Effector memory CD8-positive, alpha-beta T cell (primary cell): ENCODE results near the gene ZNF423.
"Not testable (repeated sequence)": the region's sequence is repeated elsewhere in the genome, so short reads cannot be mapped to it uniquely, and the experiment has no call there.

ENCODE experiments used
- ATAC-seq: fragments of 150-1000 bp; cut with Tn5 transposase; replicated peaks from 2 replicates; pipeline ENCODE4 v1.10.0; 2021; ENCODE audit warnings: mild to moderate bottlenecking, moderate library complexity
- DNase-seq, 3 experiments: peaks; one replicate each; pipeline ENCODE4 v3.0.0; 2021
- H3K27ac Mint-ChIP-seq, 2 donors: one replicate each; pipeline ENCODE4 v1.8.0; 2022; ENCODE audit warnings: mild to moderate bottlenecking in 2 of 2, mixed read lengths in 2 of 2, moderate library complexity in 2 of 2
- H3K27me3 Mint-ChIP-seq, 2 donors: one replicate each; pipeline ENCODE4 v1.8.0; 2022; ENCODE audit warnings: mixed read lengths in 2 of 2
- H3K36me3 Mint-ChIP-seq: one replicate; pipeline ENCODE4 v1.8.0; 2022; ENCODE audit warnings: mild to moderate bottlenecking, moderate library complexity, mixed read lengths; ENCODE audit not compliant: insufficient read depth
- H3K4me1 Mint-ChIP-seq, 2 donors: one replicate each; pipeline ENCODE4 v1.8.0; 2022; ENCODE audit warnings: low read depth in 2 of 2, mixed read lengths in 2 of 2
- H3K4me3 Mint-ChIP-seq, 2 donors: one replicate each; pipeline ENCODE4 v1.8.0; 2022; ENCODE audit warnings: mild to moderate bottlenecking in 2 of 2, mixed read lengths in 2 of 2, moderate library complexity in 2 of 2
- H3K9me3 Mint-ChIP-seq, 2 donors: one replicate each; pipeline ENCODE4 v1.8.0; 2022; ENCODE audit warnings: mixed read lengths in 2 of 2

The ZNF423 gene

GRCh38 chr16:49681217-49681883, 174.6 kb downstream of the ZNF423 start:
- no peak overlapping the region for H3K4me3 Mint-ChIP-seq
- DNase-seq (no peak), ATAC-seq (no peak)
- no peaks in the 10 kb centered on the region for H3K4me1 Mint-ChIP-seq
- H3K36me3 Mint-ChIP-seq, result no peaks in the 10 kb centered on the region
- peaks cover 9 to 32% of the 10 kb centered on the region in 2 donors for H3K27me3 Mint-ChIP-seq
- no peaks in the 10 kb centered on the region for H3K9me3 Mint-ChIP-seq
- no peak overlapping the region for H3K27ac Mint-ChIP-seq

DNA sequence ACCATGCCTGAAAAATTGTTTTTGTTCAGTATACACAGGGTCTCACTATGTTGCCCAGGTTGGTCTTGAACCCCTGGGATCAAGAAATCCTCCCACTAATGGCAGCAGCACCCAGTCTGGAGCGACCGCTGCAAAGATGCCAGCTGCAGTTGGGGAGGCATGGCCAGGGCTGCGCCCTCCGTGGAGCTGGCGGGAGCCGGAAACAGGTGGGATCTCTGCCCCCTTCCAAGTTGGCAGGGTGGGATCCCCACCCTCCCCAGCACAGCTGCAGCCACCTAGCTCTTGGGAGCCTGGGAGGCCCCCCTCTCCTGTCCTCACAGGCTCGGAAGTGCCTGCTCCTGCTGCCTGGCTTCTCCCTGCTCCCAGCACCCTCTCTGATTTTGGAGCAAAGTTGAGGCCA, 176.8 kb downstream of the ZNF423 start:
- no peak overlapping the region for H3K27ac Mint-ChIP-seq
- DNase-seq (no peak), ATAC-seq (no peak)
- H3K4me3 Mint-ChIP-seq, result no peak overlapping the region
- no peaks in the 10 kb centered on the region for H3K4me1 Mint-ChIP-seq
- H3K9me3 Mint-ChIP-seq, result no peaks in the 10 kb centered on the region
- H3K36me3 Mint-ChIP-seq, result no peaks in the 10 kb centered on the region
- H3K27me3 Mint-ChIP-seq, result peaks cover 0 to 22% of the 10 kb centered on the region in 2 donors

GRCh38 chr16:49677661-49678060, 178.3 kb downstream of the ZNF423 start:
- H3K36me3 Mint-ChIP-seq, H3K4me3 Mint-ChIP-seq, ATAC-seq, H3K27ac Mint-ChIP-seq, H3K9me3 Mint-ChIP-seq, DNase-seq, H3K4me1 Mint-ChIP-seq: not testable (repeated sequence)
- H3K27me3 Mint-ChIP-seq, result peaks cover 0 to 25% of the 10 kb centered on the region in 2 donors

DNA sequence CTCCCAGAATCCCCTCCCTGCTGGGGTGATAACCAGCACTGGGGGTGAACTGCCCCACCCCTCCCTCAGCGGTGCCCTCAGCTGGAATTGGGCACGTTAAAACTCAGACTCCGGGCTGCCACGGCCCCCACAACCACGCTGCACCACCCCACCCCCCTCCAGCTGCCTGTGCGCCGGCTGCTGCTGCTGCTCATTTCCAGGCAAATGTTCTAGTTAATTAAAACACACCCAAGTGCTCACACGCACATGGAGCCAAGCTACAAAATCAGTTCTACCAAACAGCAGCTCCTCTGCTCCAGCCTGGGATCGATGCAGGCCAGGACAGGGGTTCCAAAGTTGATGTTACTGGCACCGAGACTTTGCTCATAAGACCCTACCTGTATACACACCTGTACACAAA, 180.5 kb downstream of the ZNF423 start:
- H3K27me3 Mint-ChIP-seq, result peaks cover 0 to 21% of the 10 kb centered on the region in 2 donors
- H3K36me3 Mint-ChIP-seq, result no peaks in the 10 kb centered on the region
- H3K27ac Mint-ChIP-seq, result no peak overlapping the region
- no peak overlapping the region for H3K4me3 Mint-ChIP-seq
- no peak for DNase-seq
- ATAC-seq, result no peak
- no peaks in the 10 kb centered on the region for H3K4me1 Mint-ChIP-seq
- H3K9me3 Mint-ChIP-seq, result no peaks in the 10 kb centered on the region

DNA sequence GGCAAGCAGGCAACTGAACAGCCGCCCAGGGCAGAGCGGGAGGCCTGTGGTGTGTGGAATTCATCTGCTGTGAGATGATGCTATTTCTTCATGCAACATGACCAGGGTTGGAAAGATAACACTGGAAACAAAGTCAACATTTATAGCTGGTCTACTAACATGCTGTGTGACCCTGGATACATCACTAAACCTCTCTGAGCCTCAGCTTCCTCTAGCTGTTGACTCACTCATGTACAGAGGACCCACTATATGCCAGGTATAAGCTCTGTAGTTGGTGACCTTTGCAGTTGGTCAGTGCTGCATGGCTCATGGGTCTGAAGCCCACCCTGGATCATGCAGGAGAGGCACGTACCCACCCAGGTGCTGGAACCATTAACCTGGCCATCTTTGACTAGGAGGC, 180.9 kb downstream of the ZNF423 start:
- Mint-ChIP-seq H3K4me3 (no peak overlapping the region), H3K27ac (no peak overlapping the region), H3K9me3 (no peaks in the 10 kb centered on the region), H3K36me3 (no peaks in the 10 kb centered on the region), H3K27me3 (peaks cover 0 to 23% of the 10 kb centered on the region in 2 donors), H3K4me1 (no peaks in the 10 kb centered on the region)
- DNase-seq, result no peak
- ATAC-seq, result no peak

DNA sequence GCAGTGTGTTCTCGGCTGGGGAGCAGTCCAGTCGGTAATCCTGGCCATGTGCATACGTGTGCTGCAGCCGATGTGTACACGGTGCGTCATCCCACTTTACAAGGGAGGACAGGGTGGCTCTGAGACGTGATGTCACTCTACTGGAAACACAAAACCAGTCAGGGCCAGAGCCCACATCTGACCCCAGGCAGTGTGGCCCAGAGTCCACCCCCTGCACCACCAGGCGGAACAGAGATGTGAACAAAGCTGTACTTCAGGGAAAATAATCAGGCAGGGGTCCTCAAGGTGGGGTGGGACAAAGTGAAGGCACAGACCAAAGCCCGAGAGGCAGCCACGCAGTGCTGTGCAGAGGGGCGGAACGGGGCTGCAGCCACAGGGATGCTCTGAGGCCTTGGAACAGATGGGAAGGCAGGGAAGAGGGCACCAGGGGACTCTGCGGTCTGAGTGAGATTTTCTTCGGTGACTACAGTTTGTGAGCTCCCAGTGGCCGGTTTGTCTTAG, 181.5 kb downstream of the ZNF423 start:
- Mint-ChIP-seq H3K4me3 (no peak overlapping the region), H3K27me3 (peaks cover 0 to 29% of the 10 kb centered on the region in 2 donors), H3K4me1 (no peaks in the 10 kb centered on the region), H3K36me3 (no peaks in the 10 kb centered on the region), H3K27ac (no peak overlapping the region), H3K9me3 (no peaks in the 10 kb centered on the region)
- DNase-seq, result no peak
- no peak for ATAC-seq

DNA sequence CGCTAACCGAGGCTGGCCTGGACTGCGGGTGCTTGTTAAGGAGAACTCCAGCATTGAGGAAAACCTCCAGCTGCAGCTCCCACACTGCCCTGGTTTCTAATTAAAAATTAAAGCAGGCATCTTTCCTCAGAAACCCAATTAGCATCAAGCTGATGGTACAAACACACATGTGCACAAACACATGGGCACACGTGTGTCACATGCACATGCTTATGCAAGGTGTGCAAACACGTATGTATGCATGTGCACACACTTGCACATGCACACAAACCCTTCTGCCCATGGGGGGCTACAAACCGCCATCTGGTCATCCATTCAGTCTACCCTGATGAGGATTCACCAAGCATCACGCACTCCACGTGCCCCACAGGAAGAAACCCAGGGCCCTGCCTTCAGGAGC, 182.5 kb downstream of the ZNF423 start:
- ATAC-seq (no peak), DNase-seq (no peak)
- no peaks in the 10 kb centered on the region for H3K4me1 Mint-ChIP-seq
- H3K27ac Mint-ChIP-seq, result no peak overlapping the region
- no peaks in the 10 kb centered on the region for H3K36me3 Mint-ChIP-seq
- H3K4me3 Mint-ChIP-seq, result no peak overlapping the region
- H3K9me3 Mint-ChIP-seq, result no peaks in the 10 kb centered on the region
- peaks cover 0 to 30% of the 10 kb centered on the region in 2 donors for H3K27me3 Mint-ChIP-seq

DNA sequence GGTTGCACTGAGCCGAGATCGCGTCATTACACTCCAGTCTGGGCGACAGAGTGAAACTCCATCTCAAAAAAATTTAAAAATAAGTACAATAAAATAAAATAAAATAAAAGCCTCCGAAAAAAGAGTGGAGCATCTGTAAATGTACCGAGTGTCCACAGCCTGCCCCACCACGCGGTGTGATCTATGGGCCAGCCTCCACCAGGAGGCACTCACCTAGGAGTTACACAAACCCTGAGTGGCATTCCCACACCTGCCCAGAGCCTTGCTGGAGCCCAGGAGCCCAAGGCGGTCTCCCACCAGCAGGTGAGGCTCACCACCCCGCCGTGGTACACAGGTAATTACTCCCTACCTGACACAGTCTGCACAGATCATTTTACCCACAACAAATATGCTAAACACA, 183.2 kb downstream of the ZNF423 start:
- H3K27me3 Mint-ChIP-seq, result peaks cover 0 to 30% of the 10 kb centered on the region in 2 donors
- H3K4me1 Mint-ChIP-seq, result no peaks in the 10 kb centered on the region

GRCh38 chr16:49671333-49671732, 184.6 kb downstream of the ZNF423 start:
- Mint-ChIP-seq H3K4me3 (no peak overlapping the region), H3K4me1 (no peaks in the 10 kb centered on the region), H3K27me3 (peaks cover 0 to 30% of the 10 kb centered on the region in 2 donors), H3K9me3 (no peaks in the 10 kb centered on the region), H3K36me3 (no peaks in the 10 kb centered on the region), H3K27ac (no peak overlapping the region)
- no peak for ATAC-seq
- no peak for DNase-seq

More for the DNA sequence above, 183.2 kb downstream of the ZNF423 start:
- ATAC-seq (no peak), DNase-seq (no peak)
- H3K36me3 Mint-ChIP-seq, result no peaks in the 10 kb centered on the region
- no peak overlapping the region for H3K4me3 Mint-ChIP-seq
- no peak overlapping the region for H3K27ac Mint-ChIP-seq
- no peaks in the 10 kb centered on the region for H3K9me3 Mint-ChIP-seq

DNA sequence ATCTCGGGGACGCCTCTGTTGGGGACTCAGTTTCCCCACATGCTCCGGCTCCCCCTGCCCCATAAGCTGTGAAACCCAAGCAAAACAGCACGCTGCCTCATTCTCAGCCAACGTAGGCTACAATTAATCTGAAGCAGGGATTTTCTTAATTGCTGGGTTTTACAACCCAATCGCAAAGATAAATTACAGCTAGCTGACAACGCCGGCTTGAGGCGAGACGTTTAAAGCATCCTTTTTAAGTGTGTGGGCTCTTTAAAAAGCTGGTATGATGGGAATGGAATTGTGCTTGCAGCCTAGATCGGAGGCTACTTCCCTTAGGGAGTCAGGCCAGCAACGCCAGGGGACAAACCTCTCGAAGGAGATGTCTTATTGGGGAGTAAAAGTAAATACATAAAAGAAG, 185.3 kb downstream of the ZNF423 start:
- DNase-seq, result no peak
- Mint-ChIP-seq H3K4me1 (no peaks in the 10 kb centered on the region), H3K27me3 (peaks cover 0 to 30% of the 10 kb centered on the region in 2 donors), H3K36me3 (no peaks in the 10 kb centered on the region), H3K27ac (no peak overlapping the region), H3K9me3 (no peaks in the 10 kb centered on the region), H3K4me3 (no peak overlapping the region)
- no peak for ATAC-seq

GRCh38 chr16:49665482-49666230, 190.3 kb downstream of the ZNF423 start:
- Mint-ChIP-seq H3K4me3 (no peak overlapping the region), H3K27ac (no peak overlapping the region), H3K9me3 (no peaks in the 10 kb centered on the region), H3K36me3 (no peaks in the 10 kb centered on the region), H3K4me1 (no peaks in the 10 kb centered on the region), H3K27me3 (peaks cover 0 to 10% of the 10 kb centered on the region in 2 donors)
- DNase-seq (no peak), ATAC-seq (no peak)

DNA sequence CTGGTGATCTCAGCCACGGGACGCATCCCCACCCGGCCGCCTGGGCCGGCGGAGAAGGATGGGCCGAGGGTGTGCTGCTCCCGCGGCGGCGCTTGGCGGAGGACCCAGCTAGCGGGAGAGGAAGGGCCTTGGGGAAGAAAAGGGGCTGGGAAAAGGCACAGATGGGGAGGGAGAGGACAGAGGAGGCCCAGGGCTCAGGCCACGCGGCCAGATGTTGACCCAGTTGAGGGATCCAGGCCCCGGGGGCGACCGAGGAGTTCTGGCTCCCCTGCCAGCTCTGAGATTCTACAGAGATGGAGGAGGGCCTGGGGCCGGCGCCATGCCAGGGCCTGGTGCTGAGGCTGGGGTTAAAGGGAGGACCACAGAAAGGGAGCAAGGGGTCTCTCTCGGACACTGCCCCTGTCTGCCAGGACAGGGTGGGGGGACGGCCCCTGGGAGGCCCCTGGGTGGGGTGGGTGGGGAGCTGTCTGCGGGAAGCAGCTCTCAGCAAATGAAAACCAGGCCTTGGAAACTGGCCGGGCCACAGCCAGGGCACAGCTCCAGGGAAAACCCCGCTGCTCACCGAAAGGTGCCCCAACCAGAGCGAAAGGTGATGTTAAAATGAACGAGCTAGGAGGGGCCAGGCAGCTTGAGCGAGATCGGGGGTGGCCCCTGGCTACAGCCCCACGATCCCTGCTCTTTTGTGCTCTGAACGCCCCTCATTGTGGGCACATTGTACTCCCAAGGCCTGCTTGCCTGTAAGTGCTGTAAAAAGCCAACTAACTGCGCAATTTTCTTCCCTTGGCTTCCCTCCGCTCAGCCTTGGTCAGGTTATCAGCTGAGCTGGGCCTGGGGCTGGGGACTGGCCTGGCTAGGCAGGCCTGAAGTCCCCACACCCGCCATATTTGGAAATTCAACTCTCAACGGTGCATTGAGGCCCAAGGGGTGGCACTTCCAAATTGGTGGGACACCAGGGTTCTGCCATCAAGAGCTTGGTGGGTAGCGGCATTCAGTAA, 191.4 kb downstream of the ZNF423 start:
- H3K4me1 Mint-ChIP-seq, result no peaks in the 10 kb centered on the region
- H3K36me3 Mint-ChIP-seq, result no peaks in the 10 kb centered on the region
- no peak overlapping the region for H3K4me3 Mint-ChIP-seq
- no peaks in the 10 kb centered on the region for H3K9me3 Mint-ChIP-seq
- ATAC-seq (no peak), DNase-seq (no peak)
- H3K27me3 Mint-ChIP-seq, result peaks cover 0 to 13% of the 10 kb centered on the region in 2 donors
- no peak overlapping the region for H3K27ac Mint-ChIP-seq
